DMS153 treated with DMSO at 0.1 percent for 48 hours (cell line): ENCODE data around the gene IGLL1.
"Not testable (repeated sequence)": the region's sequence is repeated elsewhere in the genome, so short reads cannot be mapped to it uniquely, and the experiment has no call there.

Source experiments
- DNase-seq: peaks from one replicate; lab custom pipeline; 2025; ENCODE audit not compliant: unreplicated experiment; lab: John Stamatoyannopoulos, UW

The IGLL1 gene

DNA sequence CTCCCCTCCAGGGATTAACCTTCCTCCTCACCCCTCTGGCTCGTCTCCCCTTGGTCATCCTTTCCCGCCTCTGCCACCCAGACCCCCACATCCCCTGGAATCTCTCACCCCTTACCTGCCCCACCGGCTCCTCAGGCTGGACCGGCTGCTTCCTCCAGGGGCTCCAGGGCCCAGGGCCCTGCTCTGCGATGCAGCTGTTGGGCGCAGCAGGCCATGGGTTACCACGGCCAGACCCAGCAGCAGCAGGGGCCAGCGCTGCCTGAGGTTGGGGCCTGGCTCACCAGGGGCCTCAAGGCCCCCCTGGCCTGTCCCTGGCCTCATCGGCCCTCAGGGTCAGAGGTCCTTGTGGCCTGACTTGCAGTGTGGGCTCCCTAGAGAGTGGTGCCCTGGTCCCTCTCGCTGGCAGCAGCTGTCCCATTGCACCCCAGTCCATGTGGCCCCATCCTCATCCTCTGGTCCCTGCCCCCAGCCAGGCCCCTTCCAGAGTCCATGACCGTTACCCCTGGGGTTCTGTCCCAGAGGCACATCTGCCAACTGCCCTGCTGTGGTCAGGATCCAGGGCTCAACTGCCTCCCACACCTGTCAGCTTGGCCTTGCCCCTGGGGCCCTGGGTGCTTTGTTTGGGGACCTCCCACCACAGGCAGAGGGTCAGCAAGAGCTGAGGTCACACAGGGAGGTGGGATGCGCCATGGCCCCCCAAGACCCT lies at the start of gene IGLL1:
IGLL1 (minus strand) TSS at position 421 of the 706 bp plus-strand sequence; CDS start at position 321, 100 bp downstream.
- DNase-seq, result no peak

DNA sequence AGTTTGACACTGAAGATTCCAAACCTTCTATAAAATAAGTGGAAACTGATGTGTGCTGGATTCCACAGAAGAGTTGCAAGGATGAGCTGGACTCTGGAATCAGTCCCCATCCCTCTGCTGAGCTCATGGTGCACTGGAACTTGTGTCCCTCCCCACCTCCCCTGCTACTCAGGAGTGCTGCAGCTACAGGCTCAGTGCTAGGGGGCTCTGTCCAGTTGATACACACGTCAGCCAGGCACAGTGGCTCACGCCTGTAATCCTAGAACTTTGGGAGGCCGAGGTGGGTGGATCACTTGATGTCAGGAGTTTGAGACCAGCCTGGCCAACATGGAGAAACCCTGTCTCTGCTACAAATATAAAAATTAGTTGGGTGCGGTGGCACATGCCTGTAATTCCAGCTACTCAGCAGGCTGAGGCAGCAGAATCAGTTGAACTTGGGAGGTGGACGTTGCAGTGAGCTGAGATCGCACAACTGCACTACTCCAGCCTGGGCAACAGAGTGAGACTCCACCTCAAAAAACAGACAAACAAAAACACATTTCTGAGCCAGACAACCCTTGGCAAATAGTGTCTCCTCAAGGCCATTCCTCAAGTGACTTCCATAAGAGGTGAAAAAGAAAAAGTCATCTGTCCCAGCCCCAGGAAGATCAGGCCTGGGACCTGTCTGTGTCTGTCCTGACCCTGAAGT lies 48.1 kb upstream of the IGLL1 start:
- DNase-seq, result not testable (repeated sequence)

DNA sequence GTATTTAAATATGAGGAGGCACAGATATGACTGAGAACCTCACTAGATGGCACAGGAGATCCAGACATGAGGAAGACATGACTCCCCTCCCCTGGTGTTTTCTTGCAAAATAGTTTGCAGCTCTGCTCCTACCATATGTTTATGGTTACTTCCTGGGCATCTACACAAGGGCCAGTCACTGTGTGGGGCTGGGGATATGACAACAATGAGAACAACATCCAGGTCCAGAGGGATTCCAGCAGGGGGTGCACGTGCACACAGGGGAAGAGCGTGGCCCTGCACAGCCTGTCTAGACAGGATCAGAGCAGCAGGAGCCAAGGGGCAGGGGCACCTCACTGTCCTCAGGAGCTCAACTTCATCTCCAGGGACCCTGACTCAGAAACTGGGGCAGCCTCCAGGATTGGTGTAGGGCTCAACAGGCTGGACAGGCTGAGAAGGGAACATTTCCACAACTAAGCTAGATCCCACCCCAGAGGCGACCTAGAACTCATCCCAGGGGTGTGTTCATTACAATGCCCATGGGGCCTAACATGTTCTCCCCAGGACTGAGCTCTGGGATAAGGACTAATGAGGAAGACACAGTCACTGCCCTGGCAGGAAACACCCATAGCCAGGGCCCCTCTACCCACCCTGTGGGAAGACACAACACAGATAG lies 47.4 kb upstream of the IGLL1 start:
- DNase-seq, result not testable (repeated sequence)

GRCh38 chr22:23626286-23626975 lies 46.3 kb upstream of the IGLL1 start:
- no peak for DNase-seq

GRCh38 chr22:23622634-23623033 lies 42.5 kb upstream of the IGLL1 start:
- DNase-seq, result no peak

DNA sequence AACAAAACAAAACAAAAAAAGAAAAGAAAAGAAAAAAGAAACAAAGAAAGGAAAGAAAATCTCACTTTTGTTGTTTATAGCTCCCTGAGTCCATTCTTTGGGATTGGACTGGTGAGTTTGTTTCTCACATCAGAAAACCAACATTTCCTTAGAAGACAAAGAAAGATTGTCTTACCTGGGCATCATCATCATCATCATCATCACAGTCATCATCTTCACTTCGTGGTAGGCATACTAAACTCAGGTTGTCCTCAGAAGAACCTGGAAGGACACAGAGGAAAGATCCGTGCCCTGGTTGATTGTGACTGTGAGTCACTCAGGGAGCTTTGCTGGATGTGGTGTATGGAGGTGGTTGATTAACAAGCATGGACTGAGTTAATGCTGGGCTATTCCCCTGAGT lies 41.8 kb upstream of the IGLL1 start:
- not testable (repeated sequence) for DNase-seq

GRCh38 chr22:23621082-23621780 lies 41.1 kb upstream of the IGLL1 start:
- no peak for DNase-seq

DNA sequence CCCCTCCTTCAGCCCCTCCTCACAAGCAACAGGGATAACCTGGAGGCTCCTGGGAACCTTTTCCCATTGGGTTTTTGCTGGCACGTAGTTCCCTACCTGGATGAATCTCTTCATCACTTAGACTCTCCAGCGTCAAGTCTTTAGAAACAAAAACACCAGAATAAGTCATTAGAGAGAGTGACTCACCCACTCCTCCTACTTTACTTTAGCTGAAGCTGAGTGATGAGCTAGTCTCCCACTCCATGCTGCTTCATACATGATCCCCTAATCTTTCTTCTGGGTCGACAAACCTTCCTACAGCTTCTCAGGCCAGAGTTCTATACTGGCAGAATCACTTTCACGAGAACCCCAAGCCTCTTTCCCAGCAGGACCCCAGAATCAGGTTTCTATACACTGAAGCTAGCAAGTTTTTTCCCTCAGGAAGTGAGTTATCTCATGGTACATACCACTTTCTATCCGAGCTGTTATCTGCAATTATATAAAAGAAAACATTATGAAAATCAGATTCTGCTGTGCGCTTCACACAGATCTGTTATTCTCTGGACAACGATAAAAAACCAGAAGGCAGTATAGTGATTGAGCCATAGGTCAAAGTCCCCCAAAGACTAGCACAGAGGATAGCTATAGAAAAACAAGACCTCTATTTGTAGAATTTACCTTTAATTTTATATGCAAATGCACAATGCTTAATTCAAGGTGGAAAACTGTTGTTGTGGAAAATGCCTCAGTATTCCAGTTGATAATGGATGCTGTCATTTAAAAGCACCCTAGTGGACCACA lies 33.3 kb upstream of the IGLL1 start:
- no peak for DNase-seq

GRCh38 chr22:23609983-23610781 lies 30.1 kb upstream of the IGLL1 start:
- DNase-seq, result no peak

- no peak for DNase-seq
These were observed 28.5 kb upstream of the IGLL1 start for GRCh38 chr22:23608583-23608982.

- no peak for DNase-seq
These were observed 26.4 kb upstream of the IGLL1 start for GRCh38 chr22:23606204-23607131.

GRCh38 chr22:23604939-23605712 lies 25.0 kb upstream of the IGLL1 start:
- no peak for DNase-seq

- DNase-seq, result no peak
These were observed 23.2 kb upstream of the IGLL1 start for GRCh38 chr22:23603266-23603665.

DNA sequence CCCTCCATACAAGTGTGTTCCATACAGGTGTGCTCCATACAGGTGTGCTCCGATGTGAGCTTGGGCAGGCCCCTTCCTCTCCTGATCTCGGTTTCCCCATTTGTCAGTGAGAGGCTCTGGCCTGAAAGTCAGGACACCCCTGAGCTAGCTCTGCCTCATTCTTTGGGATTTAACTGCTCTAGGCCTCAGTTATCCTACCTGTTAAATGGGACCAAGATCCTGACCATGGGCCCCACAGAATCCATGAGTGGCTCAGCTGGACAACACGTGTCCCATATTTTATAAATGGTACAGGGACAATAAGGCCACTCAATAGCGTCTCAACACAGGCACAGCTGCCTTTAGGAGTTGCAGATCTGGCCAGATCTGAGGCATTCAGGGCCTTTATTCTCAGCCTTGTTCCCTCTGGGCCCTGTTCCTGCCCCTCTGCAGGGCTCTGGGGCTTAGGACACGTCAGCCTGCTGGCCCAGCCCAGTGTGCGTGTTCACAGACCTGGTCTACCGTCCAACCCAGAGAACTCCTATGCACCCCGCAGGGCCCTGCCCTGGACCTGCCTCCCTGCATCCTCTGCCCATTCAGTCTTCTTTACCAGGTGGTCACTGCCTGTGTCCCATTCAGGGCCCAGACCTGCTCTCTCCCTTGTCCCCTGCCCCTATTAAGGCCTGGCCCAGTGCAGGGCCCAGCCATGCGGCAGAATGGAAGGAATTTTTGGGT lies 18.9 kb upstream of the IGLL1 start:
- DNase-seq, result no peak

DNA sequence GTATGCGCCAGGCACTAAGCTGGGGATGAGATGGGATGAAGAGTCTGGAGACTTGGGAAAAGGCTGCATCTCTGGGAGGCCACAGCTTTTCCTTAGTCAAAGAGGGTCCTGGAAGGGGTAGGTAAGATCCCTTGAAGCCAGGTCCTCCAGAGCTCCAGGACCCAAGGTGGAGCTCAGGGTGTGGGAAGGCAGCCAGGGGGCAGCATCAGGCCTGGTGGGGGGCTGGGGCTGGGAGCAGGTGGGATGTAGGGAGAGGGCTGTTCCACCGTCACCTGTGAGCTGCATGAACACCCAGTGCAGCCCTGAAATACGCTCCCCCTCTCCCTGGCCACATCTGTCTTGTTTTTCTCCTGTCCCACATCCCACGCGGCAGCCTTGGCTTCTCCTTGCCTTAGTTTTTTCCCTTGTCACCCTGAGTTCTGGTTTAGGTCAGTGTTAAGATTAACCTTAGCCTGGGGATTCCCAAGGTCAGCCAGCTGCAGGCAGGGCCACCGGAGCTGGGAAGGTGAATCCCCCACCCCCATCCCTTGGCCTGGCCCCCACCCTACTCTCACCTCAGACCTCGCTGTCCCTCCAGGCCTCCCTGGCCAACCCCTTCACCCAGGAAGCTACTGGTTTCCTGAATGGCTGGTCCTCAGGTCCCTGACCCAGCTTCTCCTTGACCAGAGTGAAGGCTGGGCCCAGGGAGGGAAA lies 17.6 kb upstream of the IGLL1 start:
- DNase-seq, result not testable (repeated sequence)

DNA sequence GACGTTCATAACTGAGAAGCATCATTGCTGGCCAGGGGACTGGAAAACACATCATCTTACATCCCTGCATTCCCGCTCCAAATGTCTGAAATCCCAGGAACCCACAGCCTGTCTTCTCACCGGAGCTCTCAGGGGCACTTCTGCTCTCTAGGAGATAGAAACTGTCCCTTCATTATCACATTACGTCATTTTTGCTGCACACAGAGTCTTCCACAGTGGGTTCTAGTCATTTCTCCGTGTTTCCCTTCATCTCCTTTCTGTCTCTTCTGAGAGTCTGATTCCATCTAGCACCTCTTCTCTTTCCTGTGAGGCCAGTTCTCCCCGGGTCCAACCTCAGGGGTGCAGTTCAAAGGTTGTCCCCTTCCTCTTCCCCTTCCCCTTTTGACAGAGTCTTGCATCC lies 15.8 kb upstream of the IGLL1 start:
- not testable (repeated sequence) for DNase-seq
